Upper lobe of right lung (tissue), 1 donor: ENCODE results near the gene CHD6. TPM values are rescaled to one million over a fixed set of nuclear protein-coding genes. Genes with fewer than 3 reads are reported as not detected.

Experiments
- ATAC-seq: fragments of 200-7000 bp; cut with Tn5 transposase; one replicate; pipeline ENCODE4 v1.9.1; 2020; ENCODE audit warnings: mild to moderate bottlenecking, moderate library complexity
- DNase-seq: peaks from one replicate; pipeline ENCODE4 v3.0.0-alpha.2; 2020
- H3K27ac ChIP-seq: fragments of 200-600 bp; one replicate; pipeline ENCODE4 v1.8.0; 2022
- H3K27me3 ChIP-seq: fragments of 200-600 bp; one replicate; pipeline ENCODE4 v1.8.0; 2022; ENCODE audit warnings: mild to moderate bottlenecking
- H3K36me3 ChIP-seq: fragments of 200-600 bp; one replicate; pipeline ENCODE4 v1.8.0; 2022
- H3K4me1 ChIP-seq: fragments of 200-600 bp; one replicate; pipeline ENCODE4 v1.8.0; 2022
- H3K4me3 ChIP-seq: fragments of 200-600 bp; one replicate; pipeline ENCODE4 v1.8.0; 2022; ENCODE audit warnings: mild to moderate bottlenecking
- H3K9me3 ChIP-seq: fragments of 200-600 bp; one replicate; pipeline ENCODE4 v1.8.0; 2022
- CTCF ChIP-seq: fragments of 200-600 bp; IDR thresholded peaks from one replicate; pipeline ENCODE4 v1.8.0; 2022; ENCODE audit warnings: antibody characterized with exemption
- intact Hi-C: fragments of 100-400 bp; cut with DNase I; formaldehyde crosslinking; loops from one replicate; pipeline ENCODE4 v1.11.0; 2022
- total RNA-seq: library from RNA; stranded (reverse); fragmentation: NEBNext Ultra II Directional; extraction: Animal tissue kit (Norgen Biotek cat#: 25700); gene quantifications from one replicate; pipeline ENCODE4 v1.2.1, GENCODE V29; 2021
- donor health status: DM: no; HTN: yes; CAD: no; lungs with severe emphysema.

The CHD6 gene
- total RNA-seq, 1 donor from 2014 or later, result 42.3 TPM

GRCh38 chr20:41469868-41470267 lies 148.3 kb downstream of the CHD6 start:
- intact Hi-C loops, result no loop called here
- DNase-seq (no peak), ATAC-seq (no peak)
- Histone ChIP-seq H3K27ac (no peak overlapping the region), H3K4me3 (no peak overlapping the region), H3K36me3 (peaks cover 34% of the 10 kb centered on the region), H3K27me3 (no peaks in the 10 kb centered on the region), H3K4me1 (no peaks in the 10 kb centered on the region), H3K9me3 (no peaks in the 10 kb centered on the region)
- TF ChIP-seq CTCF, result no peak

- no peak overlapping the region for H3K27ac ChIP-seq
- H3K36me3 ChIP-seq, result peaks cover 38% of the 10 kb centered on the region
- H3K9me3 ChIP-seq, result no peaks in the 10 kb centered on the region
- no peaks in the 10 kb centered on the region for H3K27me3 ChIP-seq
- ATAC-seq (no peak), DNase-seq (no peak)
- intact Hi-C loops, result no loop called here
- no peak overlapping the region for H3K4me3 ChIP-seq
- no peaks in the 10 kb centered on the region for H3K4me1 ChIP-seq
- no peak for TF ChIP-seq CTCF
These were observed 149.1 kb downstream of the CHD6 start for GRCh38 chr20:41468994-41469600.

- Histone ChIP-seq H3K36me3 (peaks cover 32% of the 10 kb centered on the region), H3K27ac (no peak overlapping the region), H3K4me3 (no peak overlapping the region), H3K27me3 (no peaks in the 10 kb centered on the region), H3K9me3 (no peaks in the 10 kb centered on the region), H3K4me1 (no peaks in the 10 kb centered on the region)
- DNase-seq, result no peak
- intact Hi-C loops, result no loop called here
- no peak for ATAC-seq
- TF ChIP-seq CTCF, result no peak
These were observed 150.5 kb downstream of the CHD6 start for GRCh38 chr20:41467690-41468089.

GRCh38 chr20:41467220-41467619 lies 151.0 kb downstream of the CHD6 start:
- peaks cover 32% of the 10 kb centered on the region for H3K36me3 ChIP-seq
- no peaks in the 10 kb centered on the region for H3K4me1 ChIP-seq
- ATAC-seq (no peak), DNase-seq (no peak)
- TF ChIP-seq CTCF, result no peak
- no peak overlapping the region for H3K4me3 ChIP-seq
- no peaks in the 10 kb centered on the region for H3K9me3 ChIP-seq
- H3K27ac ChIP-seq, result no peak overlapping the region
- no peaks in the 10 kb centered on the region for H3K27me3 ChIP-seq
- intact Hi-C loops, result no loop called here

- Histone ChIP-seq H3K4me3 (no peak overlapping the region), H3K9me3 (no peaks in the 10 kb centered on the region), H3K27ac (no peak overlapping the region), H3K27me3 (no peaks in the 10 kb centered on the region), H3K36me3 (peaks cover 21% of the 10 kb centered on the region), H3K4me1 (no peaks in the 10 kb centered on the region)
- ATAC-seq, result no peak
- no peak for TF ChIP-seq CTCF
- no peak for DNase-seq
- intact Hi-C loops, result no loop called here
These were observed 154.6 kb downstream of the CHD6 start for GRCh38 chr20:41463567-41463966.
